Activated effector memory CD4-positive, alpha-beta T cell treated with Interleukin-2 at 50 U/mL for 16 hours (primary cell): Measurements from ENCODE around the gene PMFBP1.

Experiments
- DNase-seq: peaks from one replicate; pipeline ENCODE4 v3.0.0-alpha.2; 2020

PMFBP1 gene

GRCh38 chr16:72126429-72126765 lies 45.6 kb downstream of the PMFBP1 start:
- DNase-seq, result no peak

- no peak for DNase-seq
These were observed 46.1 kb downstream of the PMFBP1 start for GRCh38 chr16:72125635-72126428.

- peak; percentile 29 for DNase-seq
These were observed 47.0 kb downstream of the PMFBP1 start for GRCh38 chr16:72124761-72125634.

GRCh38 chr16:72124148-72124547 lies 47.8 kb downstream of the PMFBP1 start:
- DNase-seq, result no peak

- DNase-seq, result no peak
These were observed 48.5 kb downstream of the PMFBP1 start for GRCh38 chr16:72123426-72123825.

GRCh38 chr16:72122916-72123315 lies 49.0 kb downstream of the PMFBP1 start:
- no peak for DNase-seq

GRCh38 chr16:72122308-72122707 lies 49.6 kb downstream of the PMFBP1 start:
- no peak for DNase-seq

- DNase-seq, result no peak
These were observed 51.9 kb downstream of the PMFBP1 start for GRCh38 chr16:72120026-72120425.

GRCh38 chr16:72113616-72113945 lies 58.4 kb downstream of the PMFBP1 start:
- no peak for DNase-seq

GRCh38 chr16:72112906-72113615 lies 58.9 kb downstream of the PMFBP1 start:
- DNase-seq, result no peak

- no peak for DNase-seq
These were observed 59.5 kb downstream of the PMFBP1 start for GRCh38 chr16:72112452-72112792.

GRCh38 chr16:72111657-72112451 lies 60.1 kb downstream of the PMFBP1 start:
- DNase-seq, result no peak

GRCh38 chr16:72110662-72111615 lies 61.0 kb downstream of the PMFBP1 start:
- no peak for DNase-seq

- DNase-seq, result no peak
These were observed 61.9 kb downstream of the PMFBP1 start for GRCh38 chr16:72109966-72110530.

- DNase-seq, result no peak
These were observed 62.7 kb downstream of the PMFBP1 start for GRCh38 chr16:72109300-72109699.

GRCh38 chr16:72108353-72109102 lies 63.4 kb downstream of the PMFBP1 start:
- no peak for DNase-seq

GRCh38 chr16:72107371-72107770 lies 64.6 kb downstream of the PMFBP1 start:
- no peak for DNase-seq

GRCh38 chr16:72105978-72106377 lies 66.0 kb downstream of the PMFBP1 start:
- no peak for DNase-seq

- no peak for DNase-seq
These were observed 67.0 kb downstream of the PMFBP1 start for GRCh38 chr16:72104905-72105304.

- no peak for DNase-seq
These were observed 70.8 kb downstream of the PMFBP1 start for GRCh38 chr16:72101195-72101594.

- DNase-seq, result no peak
These were observed 72.6 kb downstream of the PMFBP1 start for GRCh38 chr16:72099377-72099818.
